Embryonic facial prominence (tissue), 1 donor: Measurements from ENCODE around the gene CAPN1.

ENCODE experiments used
- DNase-seq: peaks from one replicate; pipeline ENCODE4 v3.0.0-alpha.2; 2016; ENCODE audit errors: extremely low spot score

Gene CAPN1

GRCh38 chr11:65194564-65194963 is 12.8 kb downstream of the CAPN1 start:
- DNase-seq: no peak

- no peak for DNase-seq
Observed at GRCh38 chr11:65204143-65204542, 22.4 kb downstream of the CAPN1 start.

- DNase-seq: no peak
Observed at GRCh38 chr11:65204646-65205601, 23.2 kb downstream of the CAPN1 start.

GRCh38 chr11:65205602-65205967 is 23.9 kb downstream of the CAPN1 start:
- DNase-seq: no peak

- no peak for DNase-seq
Observed at GRCh38 chr11:65206441-65206841, 24.7 kb downstream of the CAPN1 start.

GRCh38 chr11:65206901-65207300 is 25.2 kb downstream of the CAPN1 start:
- DNase-seq: no peak

- no peak for DNase-seq
Observed at GRCh38 chr11:65207918-65208784, 26.4 kb downstream of the CAPN1 start.

GRCh38 chr11:65208785-65209710 is 27.3 kb downstream of the CAPN1 start:
- DNase-seq: no peak

GRCh38 chr11:65209711-65210360 is 28.1 kb downstream of the CAPN1 start:
- DNase-seq: no peak

GRCh38 chr11:65210361-65210731 is 28.6 kb downstream of the CAPN1 start:
- no peak for DNase-seq

GRCh38 chr11:65210748-65211147 is 29.0 kb downstream of the CAPN1 start:
- DNase-seq: no peak

- no peak for DNase-seq
Observed at GRCh38 chr11:65211293-65212105, 29.8 kb downstream of the CAPN1 start.

GRCh38 chr11:65212226-65212801 is 30.6 kb downstream of the CAPN1 start:
- DNase-seq: no peak

- no peak for DNase-seq
Observed at GRCh38 chr11:65213322-65214211, 31.8 kb downstream of the CAPN1 start.

GRCh38 chr11:65214212-65214845 is 32.6 kb downstream of the CAPN1 start:
- DNase-seq: no peak

- no peak for DNase-seq
Observed at GRCh38 chr11:65215441-65216076, 33.8 kb downstream of the CAPN1 start.

GRCh38 chr11:65216830-65217229 is 35.1 kb downstream of the CAPN1 start:
- DNase-seq: no peak
